Adrenal gland (tissue), 12 donors: ENCODE results near the gene OGDH. TPM values are rescaled to one million over a fixed set of nuclear protein-coding genes. Genes with fewer than 3 reads are reported as not detected.
A peak's percentile ranks its signal among the peaks of the same experiment; 100 is the strongest.

Experiments used
- DNase-seq, 7 donors: peaks; one replicate each; pipeline ENCODE4 v3.0.0-alpha.2; 2019 to 2020
- H3K27ac ChIP-seq, 5 donors: fragments of 200-600 bp; sonication (generic) in 4 of 5; 1 replicate in 3 of 5; 2 replicates in 2 of 5; pipeline versions ENCODE4 v1.5.1 to v1.8.0; 2016 to 2020; ENCODE audit warnings: mild to moderate bottlenecking in 1 of 5
- H3K27me3 ChIP-seq: fragments of 200-600 bp; 2 replicates; pipeline ENCODE4 v1.8.0; 2021
- H3K36me3 ChIP-seq, 2 donors: fragments of 200-600 bp; replicated peaks in 1 of 2; 1 replicate in 1 of 2; 2 replicates in 1 of 2; pipeline versions ENCODE4 v1.5.1 to v1.8.0; 2018 to 2022
- H3K4me1 ChIP-seq, 2 donors: fragments of 200-600 bp; replicated peaks in 1 of 2; 1 replicate in 1 of 2; 2 replicates in 1 of 2; pipeline versions ENCODE4 v1.5.1 to v1.8.0; 2018 to 2021
- H3K4me3 ChIP-seq, 4 donors: fragments of 200-600 bp; sonication (generic) in 3 of 4; one replicate each; pipeline ENCODE4 v1.5.1; 2016 to 2018
- H3K9me3 ChIP-seq, 3 donors: fragments of 200-600 bp; sonication (generic) in 1 of 3; replicated peaks in 1 of 3; 1 replicate in 2 of 3; 2 replicates in 1 of 3; pipeline versions ENCODE4 v1.5.1 to v1.8.0; 2016 to 2021
- CTCF ChIP-seq, 6 experiments: fragments of 450-650 bp in 4 of 6; fragments of 200-600 bp in 2 of 6; sonication (generic) in 1 of 6; IDR thresholded peaks; 1 replicate in 5 of 6; 2 replicates in 1 of 6; pipeline versions ENCODE4 v1.5.1 to v1.8.0; 2016 to 2021; ENCODE audit warnings: antibody characterized with exemption in 6 of 6, mild to moderate bottlenecking in 2 of 6, moderate library complexity in 1 of 6
- POLR2A ChIP-seq, 2 donors: fragments of 450-650 bp; IDR thresholded peaks; one replicate each; pipeline ENCODE4 v1.6.1; 2017; ENCODE audit warnings: antibody characterized with exemption in 2 of 2, mild to moderate bottlenecking in 2 of 2, moderate library complexity in 1 of 2
- WGBS, 4 donors: extraction: QIAGEN DNeasy Blood & Tissue Kit in 2 of 4; methylation state at CpG; one replicate each; pipeline versions ENCODE4 v1.1.5 to v1.1.7; 2013 to 2017; 5-methylcytosine and 5-hydroxymethylcytosine counted together
- intact Hi-C, 2 donors: fragments of 100-400 bp; cut with DNase I; formaldehyde crosslinking; loops; one replicate each; pipeline versions ENCODE4 v1.14.1 to v1.15.0; 2022 to 2023
- polyA plus RNA-seq, 3 donors: library from polyadenylated mRNA; stranded (reverse); fragments of 200-250 nt in 2 of 3; fragments of 350-450 nt in 1 of 3; fragmentation: Illumina TruSeq in 1 of 3; extraction: RNeasy Lipid Tissue Mini Kit (QIAGEN cat#74804) in 1 of 3; gene quantifications; one replicate each; pipeline ENCODE4 v1.2.3, GENCODE V29; 2013 to 2014
- total RNA-seq, 9 donors: library from RNA; depleted of rRNA in 4 of 9; stranded (reverse); fragments of >200 nt in 4 of 9; fragments of 120-200 nt in 1 of 9; fragmentation: NEBNext Ultra II Directional in 1 of 9; extraction: Animal tissue kit (Norgen Biotek cat#: 25700) in 1 of 9; gene quantifications; one replicate each; pipeline versions ENCODE4 v1.1.0 to v1.2.4, GENCODE V29; 2013 to 2023
- donor health status: healthy with polysubstance abuse.
- donor health status: Bipolar disorder and iron deficiency.
- donor health status: DM: yes; HTN: yes; CAD: no.
- donor health status: DM: no; HTN: no; CAD: no.
- donor health status: DM: no; HTN: no; CAD: no.
- donor health status: DM: yes; HTN: yes; CAD: no.

OGDH gene
- total and polyA plus RNA-seq, 12 donors = 46.0 to 284 (median 144) TPM

- no peak for TF ChIP-seq CTCF (IDR thresholded peaks at IDR 0.05)
- no peak for TF ChIP-seq POLR2A (IDR thresholded peaks at IDR 0.05)
- Histone ChIP-seq H3K27me3 (no peaks in the 10 kb centered on the region), H3K27ac (peak overlapping the region in 3 of 5 donors; percentile 2 to 69 (median 56)), H3K36me3 (peaks cover 0 to 11% of the 10 kb centered on the region in 2 donors), H3K4me1 (peaks cover 23 to 33% of the 10 kb centered on the region in 2 donors), H3K9me3 (no peaks in the 10 kb centered on the region), H3K4me3 (no peak overlapping the region)
- 79 to 88% (median 85%) methylated on average over 10 to 11 of the region's 11 CpGs for WGBS, 4 donors
- intact Hi-C loops = no loop called here
- DNase-seq = no peak
Measured at GRCh38 chr7:44630792-44631457, 24.5 kb downstream of the OGDH start.

- TF ChIP-seq POLR2A (IDR thresholded peaks at IDR 0.05) (no peak), CTCF (IDR thresholded peaks at IDR 0.05) (no peak)
- peaks cover 0 to 9% of the 10 kb centered on the region in 2 donors for H3K36me3 ChIP-seq
- DNase-seq = no peak
- peaks cover 23 to 33% of the 10 kb centered on the region in 2 donors for H3K4me1 ChIP-seq
- H3K27ac ChIP-seq = peak overlapping the region in 3 of 5 donors; percentile 38 to 69 (median 56)
- H3K27me3 ChIP-seq = no peaks in the 10 kb centered on the region
- intact Hi-C loops = no loop called here
- H3K9me3 ChIP-seq = no peaks in the 10 kb centered on the region
- WGBS, 4 donors = 37 to 55% (median 49%) methylated on average over 6 of the region's 6 CpGs
- no peak overlapping the region for H3K4me3 ChIP-seq
Measured at GRCh38 chr7:44631458-44632115, 25.2 kb downstream of the OGDH start.

- Histone ChIP-seq H3K27ac (peak overlapping the region in 3 of 5 donors; percentile 24 to 56 (median 38)), H3K4me1 (peaks cover 23 to 33% of the 10 kb centered on the region in 2 donors), H3K9me3 (no peaks in the 10 kb centered on the region), H3K36me3 (peaks cover 0 to 2% of the 10 kb centered on the region in 2 donors), H3K27me3 (no peaks in the 10 kb centered on the region), H3K4me3 (no peak overlapping the region)
- intact Hi-C loops = no loop called here
- DNase-seq = no peak
- TF ChIP-seq CTCF (IDR thresholded peaks at IDR 0.05) = no peak
- TF ChIP-seq POLR2A (IDR thresholded peaks at IDR 0.05) = no peak
- 68 to 90% (median 89%) methylated on average over 4 of the region's 4 CpGs for WGBS, 4 donors
Measured at GRCh38 chr7:44632196-44632595, 25.8 kb downstream of the OGDH start.

GRCh38 chr7:44633254-44634186, 27.1 kb downstream of the OGDH start:
- 72 to 84% (median 77%) methylated on average over 10 of the region's 10 CpGs for WGBS, 4 donors
- Histone ChIP-seq H3K4me1 (peaks cover 30 to 42% of the 10 kb centered on the region in 2 donors), H3K36me3 (no peaks in the 10 kb centered on the region), H3K27me3 (no peaks in the 10 kb centered on the region), H3K27ac (peak overlapping the region; percentile 15 to 89 (median 77)), H3K9me3 (no peaks in the 10 kb centered on the region), H3K4me3 (no peak overlapping the region)
- DNase-seq = peak; percentile 75 to 92 (median 89)
- intact Hi-C loops = no loop called here
- TF ChIP-seq CTCF (IDR thresholded peaks at IDR 0.05) = no peak
- TF ChIP-seq POLR2A (IDR thresholded peaks at IDR 0.05) = peak in 1 of 2 donors; percentile 59
